HCT116 (cell line): ENCODE measurements around the gene HOXB3.

ENCODE experiments used
- CBX3 ChIP-seq: IDR thresholded peaks from 2 replicates; pipeline ENCODE4 v1.6.1; 2012; ENCODE audit warnings: low read depth
- CEBPB ChIP-seq: IDR thresholded peaks from 2 replicates; pipeline ENCODE4 v1.6.1; 2012; ENCODE audit warnings: low read depth
- ELF1 ChIP-seq: IDR thresholded peaks from 2 replicates; pipeline ENCODE4 v1.6.1; 2012; ENCODE audit warnings: low read depth, borderline replicate concordance
- EZH2 ChIP-seq: fragments of 200-600 bp; sonication (generic); IDR thresholded peaks from 2 replicates; pipeline ENCODE4 v1.6.1; 2017; ENCODE audit warnings: antibody characterized with exemption, mixed run types
- EZH2phosphoT487 ChIP-seq: fragments of 200-600 bp; IDR thresholded peaks from 2 replicates; pipeline ENCODE4 v1.6.1; 2018; ENCODE audit warnings: antibody characterized with exemption, borderline replicate concordance
- MAX ChIP-seq: IDR thresholded peaks from 2 replicates; pipeline ENCODE4 v1.6.1; 2012
- POLR2AphosphoS5 ChIP-seq: IDR thresholded peaks from 2 replicates; pipeline ENCODE4 v1.6.1; 2011; ENCODE audit warnings: mild to moderate bottlenecking, low read depth, low read length, moderate library complexity
- SIN3A ChIP-seq: IDR thresholded peaks from 2 replicates; pipeline ENCODE4 v1.6.1; 2012; ENCODE audit warnings: low read depth
- SP1 ChIP-seq: IDR thresholded peaks from 2 replicates; pipeline ENCODE4 v1.6.1; 2012; ENCODE audit warnings: low read depth
- YY1 ChIP-seq: IDR thresholded peaks from 2 replicates; pipeline ENCODE4 v1.6.1; 2011; ENCODE audit warnings: low read length, low read depth, moderate library complexity, mild to moderate bottlenecking; ENCODE audit not compliant: insufficient replicate concordance; ENCODE audit errors: extremely low read depth
- ZNF274 ChIP-seq: fragments of 200-500 bp; sonication (Bioruptor generic); IDR thresholded peaks from 2 replicates; pipeline ENCODE4 v1.6.1; 2014; ENCODE audit warnings: mild to moderate bottlenecking, low read depth, low read length, inconsistent platforms
- TF ChIP-seq, protein P1 (sequence below), 3 experiments: fragments of 200-600 bp in 1 of 3; sonication (generic) in 1 of 3; IDR thresholded peaks in 2 of 3; conservative IDR thresholded peaks in 1 of 3; 2 replicates each; pipeline ENCODE4 v1.5.1; 2012 to 2017; ENCODE audit warnings: low read depth in 2 of 3, low read length in 2 of 3, antibody characterized with exemption in 1 of 3, borderline replicate concordance in 1 of 3, control low read depth in 1 of 3, mild to moderate bottlenecking in 1 of 3, mixed read lengths in 1 of 3, mixed run types in 1 of 3, moderate library complexity in 1 of 3; ENCODE audit not compliant: insufficient read depth in 1 of 3
- TF ChIP-seq, protein P2 (sequence below): IDR thresholded peaks from 2 replicates; pipeline ENCODE4 v1.6.1; 2012; ENCODE audit warnings: low read depth

GRCh38 chr17:48504953-48505352 is 85.1 kb downstream of the HOXB3 start:
- TF ChIP-seq, protein P1, sequence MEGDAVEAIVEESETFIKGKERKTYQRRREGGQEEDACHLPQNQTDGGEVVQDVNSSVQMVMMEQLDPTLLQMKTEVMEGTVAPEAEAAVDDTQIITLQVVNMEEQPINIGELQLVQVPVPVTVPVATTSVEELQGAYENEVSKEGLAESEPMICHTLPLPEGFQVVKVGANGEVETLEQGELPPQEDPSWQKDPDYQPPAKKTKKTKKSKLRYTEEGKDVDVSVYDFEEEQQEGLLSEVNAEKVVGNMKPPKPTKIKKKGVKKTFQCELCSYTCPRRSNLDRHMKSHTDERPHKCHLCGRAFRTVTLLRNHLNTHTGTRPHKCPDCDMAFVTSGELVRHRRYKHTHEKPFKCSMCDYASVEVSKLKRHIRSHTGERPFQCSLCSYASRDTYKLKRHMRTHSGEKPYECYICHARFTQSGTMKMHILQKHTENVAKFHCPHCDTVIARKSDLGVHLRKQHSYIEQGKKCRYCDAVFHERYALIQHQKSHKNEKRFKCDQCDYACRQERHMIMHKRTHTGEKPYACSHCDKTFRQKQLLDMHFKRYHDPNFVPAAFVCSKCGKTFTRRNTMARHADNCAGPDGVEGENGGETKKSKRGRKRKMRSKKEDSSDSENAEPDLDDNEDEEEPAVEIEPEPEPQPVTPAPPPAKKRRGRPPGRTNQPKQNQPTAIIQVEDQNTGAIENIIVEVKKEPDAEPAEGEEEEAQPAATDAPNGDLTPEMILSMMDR (IDR thresholded peaks at IDR 0.05 in 2 of 3, conservative IDR thresholded peaks at IDR 0.05 in 1 of 3; ENCODE audit: borderline replicate concordance in 1 of 3, insufficient read depth in 1 of 3, low read depth in 2 of 3, low read length in 2 of 3) = no peak
- TF ChIP-seq ZNF274 = no peak
- no peak for TF ChIP-seq MAX
- no peak for TF ChIP-seq POLR2AphosphoS5
- TF ChIP-seq CEBPB = no peak
- TF ChIP-seq CBX3 = no peak
- no peak for TF ChIP-seq SIN3A
- no peak for TF ChIP-seq ELF1
- TF ChIP-seq, protein P2, sequence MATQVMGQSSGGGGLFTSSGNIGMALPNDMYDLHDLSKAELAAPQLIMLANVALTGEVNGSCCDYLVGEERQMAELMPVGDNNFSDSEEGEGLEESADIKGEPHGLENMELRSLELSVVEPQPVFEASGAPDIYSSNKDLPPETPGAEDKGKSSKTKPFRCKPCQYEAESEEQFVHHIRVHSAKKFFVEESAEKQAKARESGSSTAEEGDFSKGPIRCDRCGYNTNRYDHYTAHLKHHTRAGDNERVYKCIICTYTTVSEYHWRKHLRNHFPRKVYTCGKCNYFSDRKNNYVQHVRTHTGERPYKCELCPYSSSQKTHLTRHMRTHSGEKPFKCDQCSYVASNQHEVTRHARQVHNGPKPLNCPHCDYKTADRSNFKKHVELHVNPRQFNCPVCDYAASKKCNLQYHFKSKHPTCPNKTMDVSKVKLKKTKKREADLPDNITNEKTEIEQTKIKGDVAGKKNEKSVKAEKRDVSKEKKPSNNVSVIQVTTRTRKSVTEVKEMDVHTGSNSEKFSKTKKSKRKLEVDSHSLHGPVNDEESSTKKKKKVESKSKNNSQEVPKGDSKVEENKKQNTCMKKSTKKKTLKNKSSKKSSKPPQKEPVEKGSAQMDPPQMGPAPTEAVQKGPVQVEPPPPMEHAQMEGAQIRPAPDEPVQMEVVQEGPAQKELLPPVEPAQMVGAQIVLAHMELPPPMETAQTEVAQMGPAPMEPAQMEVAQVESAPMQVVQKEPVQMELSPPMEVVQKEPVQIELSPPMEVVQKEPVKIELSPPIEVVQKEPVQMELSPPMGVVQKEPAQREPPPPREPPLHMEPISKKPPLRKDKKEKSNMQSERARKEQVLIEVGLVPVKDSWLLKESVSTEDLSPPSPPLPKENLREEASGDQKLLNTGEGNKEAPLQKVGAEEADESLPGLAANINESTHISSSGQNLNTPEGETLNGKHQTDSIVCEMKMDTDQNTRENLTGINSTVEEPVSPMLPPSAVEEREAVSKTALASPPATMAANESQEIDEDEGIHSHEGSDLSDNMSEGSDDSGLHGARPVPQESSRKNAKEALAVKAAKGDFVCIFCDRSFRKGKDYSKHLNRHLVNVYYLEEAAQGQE = no peak
- no peak for TF ChIP-seq EZH2
- no peak for TF ChIP-seq YY1
- TF ChIP-seq EZH2phosphoT487 = no peak
- no peak for TF ChIP-seq SP1
